SU-DHL-6 (cell line): ENCODE data around the gene SRRM3.

Experiments
- CTCF ChIP-seq: fragments of 200-600 bp; sonication (generic); IDR thresholded peaks from one replicate; pipeline ENCODE4 v1.5.1; 2017; ENCODE audit warnings: antibody characterized with exemption, mild to moderate bottlenecking, low read length, moderate library complexity; ENCODE audit not compliant: insufficient read depth, poor library complexity, severe bottlenecking
- EZH2phosphoT487 ChIP-seq: fragments of 200-600 bp; sonication (generic), shearing (Covaris generic); conservative IDR thresholded peaks from 2 replicates; pipeline ENCODE4 v1.6.1; 2018; ENCODE audit warnings: mild to moderate bottlenecking, antibody characterized with exemption, low read length, moderate library complexity, mixed read lengths

- no peak for TF ChIP-seq CTCF
- TF ChIP-seq EZH2phosphoT487: no peak
Observed at GRCh38 chr7:76332078-76332477, 130.4 kb downstream of the SRRM3 start.
